Cardiac septum (tissue), 1 donor: ENCODE data around the gene SDR42E2. TPM values are rescaled to one million over a fixed set of nuclear protein-coding genes. Genes with fewer than 3 reads are reported as not detected.

Experiments used
- DNase-seq: peaks from one replicate; pipeline ENCODE4 v3.0.0-alpha.2; 2020; ENCODE audit warnings: low spot score
- intact Hi-C: fragments of 100-400 bp; cut with DNase I; formaldehyde crosslinking; loops from one replicate; pipeline ENCODE4 v1.14.0; 2022
- total RNA-seq: library from RNA; stranded (reverse); fragmentation: NEBNext Ultra II Directional; extraction: Animal tissue kit (Norgen Biotek cat#: 25700); gene quantifications from one replicate; pipeline ENCODE4 v1.2.1, GENCODE V29; 2021
- donor health status: DM: no; HTN: no; CAD: no.

SDR42E2 gene
- total RNA-seq, 1 donor from 2014 or later: not detected

DNA sequence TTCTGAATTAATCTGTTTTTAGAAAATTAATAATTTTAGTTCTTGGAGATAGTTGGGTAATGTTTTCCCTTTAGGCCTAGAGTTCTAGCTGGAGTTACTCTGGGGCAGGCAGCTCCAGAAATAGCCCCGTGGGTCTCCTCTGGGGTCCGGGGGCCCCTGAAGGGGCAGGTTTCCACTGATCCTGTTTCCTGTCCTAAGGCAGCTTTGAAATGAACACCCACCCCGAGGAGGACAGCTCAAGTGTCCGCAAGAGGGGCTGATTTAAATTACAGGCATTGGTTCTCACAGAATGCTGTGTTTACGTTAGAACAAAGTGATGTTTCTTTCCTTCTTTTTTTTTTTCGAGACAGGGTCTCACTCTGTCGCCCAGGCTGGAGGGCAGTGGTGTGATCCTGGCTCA, 67.6 kb downstream of the SDR42E2 start:
- intact Hi-C loops: no loop called here

GRCh38 chr16:22232277-22233036, 70.2 kb downstream of the SDR42E2 start:
- no peak for DNase-seq
- intact Hi-C loops: no loop called here

More for the DNA sequence above, 67.6 kb downstream of the SDR42E2 start:
- DNase-seq: no peak

DNA sequence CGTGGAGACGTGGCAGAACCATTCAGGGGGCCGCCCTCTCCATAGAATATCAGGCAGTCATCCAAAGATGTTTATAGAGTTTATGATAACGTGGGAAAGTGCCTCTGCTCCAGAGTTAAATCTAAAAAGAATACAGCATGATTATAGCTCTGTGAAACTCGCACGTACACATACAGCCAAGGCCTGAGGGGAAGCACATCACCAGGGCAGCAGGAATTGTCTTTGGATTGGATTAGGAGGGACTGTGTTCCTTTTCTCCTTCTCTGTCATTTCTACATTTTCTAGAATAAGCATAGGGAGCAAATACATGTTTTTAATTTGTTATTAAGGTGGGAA, 70.7 kb downstream of the SDR42E2 start:
- DNase-seq: no peak
- intact Hi-C loops: no loop called here

GRCh38 chr16:22235839-22236745, 73.8 kb downstream of the SDR42E2 start:
- DNase-seq: no peak
- intact Hi-C loops: no loop called here

- intact Hi-C loops: no loop called here
- no peak for DNase-seq
Observed at GRCh38 chr16:22239131-22239805, 77.0 kb downstream of the SDR42E2 start.

DNA sequence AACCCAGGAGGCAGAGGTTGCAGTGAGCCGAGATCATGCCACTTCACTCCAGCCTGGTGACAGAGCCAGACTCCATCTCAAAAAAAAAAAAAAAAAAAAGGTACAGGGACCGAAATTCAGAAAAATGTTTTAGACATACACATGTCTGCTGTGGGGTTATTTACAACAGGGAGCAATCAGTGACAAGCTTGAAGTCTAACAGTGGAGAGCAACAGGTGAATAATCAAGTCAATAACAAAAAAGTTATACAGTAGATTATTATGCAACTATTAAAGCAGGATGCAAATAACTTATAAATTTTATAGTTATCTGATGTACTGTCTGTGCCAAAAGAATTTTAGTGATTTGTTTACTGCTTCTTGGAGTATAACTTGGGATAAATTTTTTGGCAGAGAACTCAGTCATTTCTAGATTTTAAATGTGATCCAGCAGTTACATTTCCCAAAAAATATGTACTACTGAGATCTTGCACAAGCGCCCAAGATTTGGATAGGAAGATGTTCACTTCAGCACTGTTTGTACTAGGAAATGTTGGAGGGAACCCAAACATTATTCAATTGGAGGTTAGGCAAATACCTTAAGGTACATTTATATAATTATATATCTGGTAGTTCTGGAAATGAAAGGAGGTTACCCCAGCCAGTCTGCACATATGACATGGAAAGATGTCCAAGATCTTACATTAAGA, 77.9 kb downstream of the SDR42E2 start:
- intact Hi-C loops: no loop called here
- no peak for DNase-seq

Other genes starting within 250 kb of the SDR42E2 start
- gene UQCRC2, start 209.1 kb upstream of the SDR42E2 start, total RNA-seq: 713 TPM
- gene PDZD9, start 161.4 kb upstream of the SDR42E2 start, total RNA-seq: not detected
- gene MOSMO, start 154.4 kb upstream of the SDR42E2 start, total RNA-seq: 11.9 TPM
- gene VWA3A, start 70.0 kb upstream of the SDR42E2 start, total RNA-seq: not detected
- 16.2 TPM for gene EEF2K, start 43.8 kb downstream of the SDR42E2 start, total RNA-seq
- 32.7 TPM for gene POLR3E, start 134.9 kb downstream of the SDR42E2 start, total RNA-seq
- gene CDR2, start 212.1 kb downstream of the SDR42E2 start, total RNA-seq: 8.5 TPM